Right ventricle myocardium inferior (tissue), 1 donor: ENCODE measurements around the gene HOXB5. TPM values are rescaled to one million over a fixed set of nuclear protein-coding genes. Genes with fewer than 3 reads are reported as not detected.

Source experiments
- ATAC-seq: fragments of 200-7000 bp; cut with Tn5 transposase; one replicate; pipeline ENCODE4 v1.9.1; 2020; ENCODE audit warnings: mild to moderate bottlenecking, moderate library complexity
- DNase-seq: peaks from one replicate; pipeline ENCODE4 v3.0.0; 2021; ENCODE audit errors: missing footprints
- intact Hi-C: fragments of 100-400 bp; cut with DNase I; formaldehyde crosslinking; loops from one replicate; pipeline ENCODE4 v1.11.0; 2022
- total RNA-seq: library from RNA; stranded (reverse); fragmentation: NEBNext Ultra II Directional; extraction: Animal tissue kit (Norgen Biotek cat#: 25700); gene quantifications from one replicate; pipeline ENCODE4 v1.2.1, GENCODE V29; 2021
- donor health status: DM: no; HTN: yes; CAD: no; lungs with severe emphysema.

HOXB5 gene
- total RNA-seq, 1 donor from 2014 or later = not detected

- intact Hi-C loops = no loop called here
- DNase-seq = no peak
- ATAC-seq = no peak
Observed at GRCh38 chr17:48570325-48571023, 23.1 kb downstream of the HOXB5 start.

- DNase-seq = no peak
- intact Hi-C loops = no loop called here
- ATAC-seq = no peak
Observed at GRCh38 chr17:48569674-48570324, 23.8 kb downstream of the HOXB5 start.

GRCh38 chr17:48569240-48569582, 24.4 kb downstream of the HOXB5 start:
- DNase-seq = no peak
- intact Hi-C loops = no loop called here
- ATAC-seq = no peak

- no peak for DNase-seq
- ATAC-seq = no peak
- intact Hi-C loops = no loop called here
Observed at GRCh38 chr17:48568499-48569239, 24.9 kb downstream of the HOXB5 start.

- ATAC-seq (no peak), DNase-seq (no peak)
- intact Hi-C loops = no loop called here
Observed at GRCh38 chr17:48567646-48568354, 25.8 kb downstream of the HOXB5 start.

GRCh38 chr17:48567209-48567608, 26.4 kb downstream of the HOXB5 start:
- intact Hi-C loops = no loop called here
- no peak for ATAC-seq
- no peak for DNase-seq

- intact Hi-C loops = no loop called here
- ATAC-seq (no peak), DNase-seq (no peak)
Observed at GRCh38 chr17:48566717-48567116, 26.9 kb downstream of the HOXB5 start.

GRCh38 chr17:48565925-48566710, 27.5 kb downstream of the HOXB5 start:
- intact Hi-C loops = no loop called here
- DNase-seq (no peak), ATAC-seq (no peak)

GRCh38 chr17:48565022-48565554, 28.5 kb downstream of the HOXB5 start:
- ATAC-seq (no peak), DNase-seq (no peak)
- intact Hi-C loops = no loop called here

- intact Hi-C loops = no loop called here
- ATAC-seq = no peak
- DNase-seq = no peak
Observed at GRCh38 chr17:48564188-48565021, 29.2 kb downstream of the HOXB5 start.

- ATAC-seq = no peak
- intact Hi-C loops = no loop called here
- DNase-seq = no peak
Observed at GRCh38 chr17:48563867-48564187, 29.8 kb downstream of the HOXB5 start.

GRCh38 chr17:48563385-48563838, 30.2 kb downstream of the HOXB5 start:
- ATAC-seq = no peak
- intact Hi-C loops = no loop called here

GRCh38 chr17:48562934-48563333, 30.6 kb downstream of the HOXB5 start:
- no peak for DNase-seq
- intact Hi-C loops = no loop called here
- ATAC-seq = no peak

More at GRCh38 chr17:48563385-48563838, 30.2 kb downstream of the HOXB5 start:
- no peak for DNase-seq

- intact Hi-C loops = no loop called here
- DNase-seq (no peak), ATAC-seq (no peak)
Observed at GRCh38 chr17:48561884-48562810, 31.4 kb downstream of the HOXB5 start.

GRCh38 chr17:48559840-48560817, 33.5 kb downstream of the HOXB5 start:
- no peak for ATAC-seq
- intact Hi-C loops = no loop called here
- no peak for DNase-seq
